Mucosa of rectum (tissue), 2 donors: ENCODE results near the gene CGB2.
"Not testable (repeated sequence)": the region's sequence is repeated elsewhere in the genome, so short reads cannot be mapped to it uniquely, and the experiment has no call there.

ENCODE experiments used
- H3K27ac ChIP-seq, 2 donors: one replicate each; pipeline ENCODE4 v1.7.0; 2013; ENCODE audit warnings: inconsistent platforms in 2 of 2, low read depth in 2 of 2, low read length in 2 of 2
- H3K27me3 ChIP-seq, 2 donors: one replicate each; pipeline ENCODE4 v1.7.0; 2013; ENCODE audit warnings: low read length in 2 of 2; ENCODE audit not compliant: control insufficient read depth in 2 of 2, insufficient read depth in 2 of 2
- H3K36me3 ChIP-seq, 2 donors: one replicate each; pipeline ENCODE4 v1.7.0; 2013; ENCODE audit warnings: low read length in 2 of 2; ENCODE audit not compliant: control insufficient read depth in 2 of 2, insufficient read depth in 2 of 2
- H3K4me1 ChIP-seq, 2 donors: one replicate each; pipeline ENCODE4 v1.7.0; 2013; ENCODE audit warnings: low read length in 2 of 2, mild to moderate bottlenecking in 1 of 2; ENCODE audit not compliant: control insufficient read depth in 2 of 2, insufficient read depth in 2 of 2
- H3K4me3 ChIP-seq, 2 donors: one replicate each; pipeline ENCODE4 v1.7.0; 2013; ENCODE audit warnings: low read length in 2 of 2
- H3K9ac ChIP-seq, 2 donors: one replicate each; pipeline ENCODE4 v1.7.0; 2013; ENCODE audit warnings: low read length in 2 of 2, low read depth in 1 of 2, mild to moderate bottlenecking in 1 of 2
- H3K9me3 ChIP-seq, 2 donors: one replicate each; pipeline ENCODE4 v1.7.0; 2013; ENCODE audit warnings: low read length in 2 of 2; ENCODE audit not compliant: control insufficient read depth in 2 of 2
- donor health status: healthy.
- donor health status: Normal muscosa, but diverticular disease.

The CGB2 gene

GRCh38 chr19:49036815-49037214 lies 5.1 kb downstream of the CGB2 start, which contains the start of gene CGB1:
CGB1 (minus strand) TSS chr19:49036895; CDS start chr19:49036711, 184 bp downstream.
- H3K36me3 ChIP-seq, H3K9me3 ChIP-seq, H3K27ac ChIP-seq, H3K27me3 ChIP-seq, H3K4me3 ChIP-seq, H3K9ac ChIP-seq, H3K4me1 ChIP-seq: not testable (repeated sequence)

DNA sequence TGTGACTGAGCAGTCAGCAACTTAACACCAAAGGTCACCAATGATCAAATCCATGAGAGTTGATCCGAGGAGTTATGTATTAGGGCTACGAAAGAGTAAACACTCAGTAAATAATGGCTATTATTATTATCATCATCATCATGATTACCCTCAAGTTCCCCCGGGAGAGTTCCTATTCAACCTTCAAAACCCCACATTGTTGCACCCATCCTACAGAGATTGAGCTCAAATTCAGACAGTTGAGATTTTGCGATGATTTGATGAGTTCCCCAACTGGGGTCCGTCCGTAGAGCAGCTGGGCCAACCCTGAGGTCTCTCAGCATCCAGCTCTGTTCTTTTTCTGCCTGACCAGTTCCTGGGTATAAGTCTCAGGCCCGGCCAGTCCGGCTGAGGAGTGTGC lies 6.4 kb downstream of the CGB2 start:
- not testable (repeated sequence) for H3K36me3 ChIP-seq, H3K27me3 ChIP-seq, H3K9me3 ChIP-seq, H3K9ac ChIP-seq, H3K4me1 ChIP-seq, H3K4me3 ChIP-seq, H3K27ac ChIP-seq

DNA sequence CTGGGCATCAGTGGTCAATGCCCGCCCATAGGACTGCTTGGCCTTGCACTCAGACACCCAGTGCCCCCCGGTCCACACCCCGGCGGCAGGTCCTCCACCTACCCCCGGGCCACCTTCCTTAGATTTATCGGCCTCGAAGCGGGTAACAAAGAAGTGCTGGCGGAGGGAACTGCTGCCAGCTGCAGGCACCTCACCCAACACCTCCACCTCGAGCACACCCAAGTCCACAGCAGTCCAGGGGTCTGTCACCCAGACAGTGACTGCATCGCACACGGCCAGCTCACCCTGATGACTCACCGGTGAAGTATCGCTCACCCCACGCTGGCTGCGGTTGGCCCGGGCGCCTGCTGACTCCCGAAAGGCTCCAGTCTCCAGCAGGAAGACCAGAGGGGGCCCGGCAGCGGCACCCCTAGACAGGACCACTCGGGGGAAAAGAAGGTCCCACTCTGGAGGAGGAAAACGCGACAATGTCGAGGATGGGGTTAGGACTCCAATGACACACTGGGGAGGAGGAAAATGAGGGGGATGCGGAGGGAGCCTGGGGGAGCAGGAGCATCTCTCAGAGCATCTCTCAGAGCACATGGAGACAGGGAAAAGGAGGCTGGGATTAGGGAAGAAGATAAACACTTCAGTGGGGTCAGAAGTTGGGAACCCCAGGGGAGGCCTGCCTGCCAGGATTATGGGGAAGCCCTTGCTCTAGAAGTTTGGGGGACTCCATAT lies 7.0 kb downstream of the CGB2 start:
- not testable (repeated sequence) for H3K9me3 ChIP-seq, H3K4me3 ChIP-seq, H3K27ac ChIP-seq, H3K27me3 ChIP-seq, H3K4me1 ChIP-seq, H3K9ac ChIP-seq, H3K36me3 ChIP-seq

DNA sequence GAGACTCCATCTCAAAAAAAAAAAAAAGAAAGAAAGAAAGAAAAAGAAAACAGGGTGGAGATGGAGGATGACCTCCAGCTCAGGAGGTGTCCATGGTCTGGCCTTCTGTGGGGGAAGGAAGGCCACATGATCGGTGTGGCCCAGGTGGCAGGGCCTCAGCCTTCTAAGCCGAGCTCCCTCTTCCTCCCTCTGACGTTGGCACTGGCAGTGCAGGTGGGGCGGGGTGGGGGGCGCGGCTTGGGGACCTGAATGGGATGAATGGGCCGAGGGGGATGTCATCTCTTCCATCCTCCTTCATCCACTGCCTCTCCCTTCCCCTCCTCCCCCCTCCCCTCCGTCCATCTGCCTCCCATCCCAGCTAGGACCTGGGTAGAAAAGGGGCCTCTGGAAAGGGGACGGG lies 8.0 kb downstream of the CGB2 start:
- H3K27ac ChIP-seq, H3K4me1 ChIP-seq, H3K9ac ChIP-seq, H3K36me3 ChIP-seq, H3K27me3 ChIP-seq, H3K4me3 ChIP-seq, H3K9me3 ChIP-seq: not testable (repeated sequence)

DNA sequence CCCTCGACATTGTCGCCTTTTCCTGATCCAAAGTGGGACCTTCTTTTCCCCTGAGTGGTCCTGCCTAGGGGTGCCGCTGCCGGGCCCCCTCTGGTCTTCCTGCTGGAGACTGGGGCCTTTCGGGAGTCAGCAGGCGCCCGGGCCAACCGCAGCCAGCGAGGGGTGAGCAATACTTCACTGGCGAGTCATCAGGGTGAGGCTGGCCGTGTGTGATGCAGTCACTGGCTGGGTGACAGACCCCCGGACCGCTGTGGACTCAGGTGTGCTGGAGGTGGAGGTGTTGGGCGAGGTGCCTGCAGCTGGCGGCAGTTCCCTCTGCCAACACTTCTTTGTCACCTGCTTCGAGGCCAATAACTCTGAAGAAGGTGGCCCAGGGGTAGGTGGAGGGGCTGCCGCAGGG lies 10.5 kb downstream of the CGB2 start:
- Histone ChIP-seq H3K4me3 (no peak overlapping the region), H3K27ac (no peak overlapping the region), H3K9me3 (no peaks in the 10 kb centered on the region), H3K9ac (no peak overlapping the region), H3K36me3 (no peaks in the 10 kb centered on the region), H3K27me3 (no peaks in the 10 kb centered on the region), H3K4me1 (no peaks in the 10 kb centered on the region)

- H3K9ac ChIP-seq, result not testable (repeated sequence)
These were observed 11.0 kb downstream of the CGB2 start for GRCh38 chr19:49042666-49043065.

GRCh38 chr19:49043548-49043947 lies 11.9 kb downstream of the CGB2 start, which contains the start of gene CGB5:
CGB5 (plus strand) TSS chr19:49043848; CDS start chr19:49044210, 362 bp downstream.
- H3K9ac ChIP-seq, H3K9me3 ChIP-seq, H3K36me3 ChIP-seq, H3K27me3 ChIP-seq, H3K4me3 ChIP-seq, H3K27ac ChIP-seq, H3K4me1 ChIP-seq: not testable (repeated sequence)

More at GRCh38 chr19:49042666-49043065, 11.0 kb downstream of the CGB2 start:
- not testable (repeated sequence) for H3K36me3 ChIP-seq, H3K27ac ChIP-seq, H3K4me1 ChIP-seq, H3K9me3 ChIP-seq, H3K4me3 ChIP-seq, H3K27me3 ChIP-seq

- not testable (repeated sequence) for H3K36me3 ChIP-seq, H3K4me1 ChIP-seq, H3K27ac ChIP-seq, H3K9ac ChIP-seq, H3K9me3 ChIP-seq, H3K27me3 ChIP-seq, H3K4me3 ChIP-seq
These were observed 17.3 kb downstream of the CGB2 start, which contains the start of gene CGB8 for GRCh38 chr19:49049011-49049410. CGB8 (minus strand) TSS chr19:49049111; CDS start chr19:49048739, 372 bp downstream.

- not testable (repeated sequence) for H3K9ac ChIP-seq, H3K4me1 ChIP-seq, H3K27me3 ChIP-seq, H3K9me3 ChIP-seq, H3K4me3 ChIP-seq, H3K36me3 ChIP-seq, H3K27ac ChIP-seq
These were observed 18.1 kb downstream of the CGB2 start for GRCh38 chr19:49049834-49050233.

- not testable (repeated sequence) for H3K9me3 ChIP-seq, H3K27ac ChIP-seq, H3K4me1 ChIP-seq, H3K9ac ChIP-seq, H3K36me3 ChIP-seq, H3K27me3 ChIP-seq, H3K4me3 ChIP-seq
These were observed 18.8 kb downstream of the CGB2 start for GRCh38 chr19:49050376-49051033.
